HT-29 (cell line): ENCODE data around the gene RASA3. TPM values are rescaled to one million over a fixed set of nuclear protein-coding genes. Genes with fewer than 3 reads are reported as not detected.
"Not testable (repeated sequence)": the region's sequence is repeated elsewhere in the genome, so short reads cannot be mapped to it uniquely, and the experiment has no call there.

Experiments used
- DNase-seq: peaks from one replicate; pipeline ENCODE4 v3.0.0-alpha.2; 2015; ENCODE audit warnings: low spot score
- total RNA-seq: library from RNA; depleted of rRNA; stranded (reverse); fragments of >200 nt; shearing (Covaris generic); gene quantifications from 2 replicates; pipeline ENCODE4 v1.2.3, GENCODE V29; 2014

The RASA3 gene
- total RNA-seq, 1 experiment from 2014 or later = 25.1 TPM

- no peak for DNase-seq
Observed at GRCh38 chr13:114102131-114102520, 30.3 kb downstream of the RASA3 start.

- no peak for DNase-seq
Observed at GRCh38 chr13:114101358-114102130, 30.9 kb downstream of the RASA3 start.

GRCh38 chr13:114100446-114101357 lies 31.7 kb downstream of the RASA3 start:
- no peak for DNase-seq

- DNase-seq = peak; percentile 82
Observed at GRCh38 chr13:114099918-114100445, 32.4 kb downstream of the RASA3 start.

- DNase-seq = peak; percentile 60
Observed at GRCh38 chr13:114099191-114099590, 33.2 kb downstream of the RASA3 start.

- not testable (repeated sequence) for DNase-seq
Observed at GRCh38 chr13:114098689-114099056, 33.8 kb downstream of the RASA3 start.

GRCh38 chr13:114097893-114098688 lies 34.3 kb downstream of the RASA3 start:
- no peak for DNase-seq

- DNase-seq = no peak
Observed at GRCh38 chr13:114097212-114097892, 35.1 kb downstream of the RASA3 start.

GRCh38 chr13:114096811-114097211 lies 35.6 kb downstream of the RASA3 start:
- DNase-seq = no peak

GRCh38 chr13:114096031-114096485 lies 36.4 kb downstream of the RASA3 start:
- DNase-seq = no peak

- DNase-seq = no peak
Observed at GRCh38 chr13:114095486-114095885, 36.9 kb downstream of the RASA3 start.

GRCh38 chr13:114093118-114093517 lies 39.3 kb downstream of the RASA3 start:
- no peak for DNase-seq

GRCh38 chr13:114092468-114092867 lies 40.0 kb downstream of the RASA3 start:
- no peak for DNase-seq

GRCh38 chr13:114090476-114090875 lies 41.9 kb downstream of the RASA3 start:
- no peak for DNase-seq

- no peak for DNase-seq
Observed at GRCh38 chr13:114089751-114090400, 42.5 kb downstream of the RASA3 start.

- DNase-seq = no peak
Observed at GRCh38 chr13:114089341-114089740, 43.1 kb downstream of the RASA3 start.

- DNase-seq = no peak
Observed at GRCh38 chr13:114088863-114089262, 43.6 kb downstream of the RASA3 start.

- DNase-seq = no peak
Observed at GRCh38 chr13:114088234-114088633, 44.2 kb downstream of the RASA3 start.

GRCh38 chr13:114087430-114087829 lies 45.0 kb downstream of the RASA3 start:
- DNase-seq = no peak
